RWPE2 (cell line): Measurements from ENCODE around the gene DCTN3.

Source experiments
- ATAC-seq: fragments of 200-7000 bp; cut with Tn5 transposase; 3 replicates; pipeline ENCODE4 v1.9.1; 2021; ENCODE audit warnings: low read depth
- DNase-seq: peaks from one replicate; pipeline ENCODE4 v3.0.0-alpha.2; 2020; ENCODE audit warnings: low spot score
- H3K27ac ChIP-seq: fragments of 450-650 bp; 2 replicates; pipeline ENCODE4 v1.5.1; 2017; ENCODE audit warnings: mild to moderate bottlenecking; ENCODE audit not compliant: poor library complexity, severe bottlenecking
- H3K27me3 ChIP-seq: fragments of 250-450 bp; sonication (Bioruptor Pico); 2 replicates; pipeline ENCODE4 v1.5.1; 2021; ENCODE audit warnings: mild to moderate bottlenecking, moderate library complexity; ENCODE audit not compliant: insufficient read depth, poor library complexity, severe bottlenecking
- H3K36me3 ChIP-seq: fragments of 250-450 bp; sonication (Bioruptor Pico); 2 replicates; pipeline ENCODE4 v1.5.1; 2020; ENCODE audit warnings: low read depth, mild to moderate bottlenecking, moderate library complexity
- H3K4me1 ChIP-seq: fragments of 250-450 bp; sonication (Bioruptor Pico); 2 replicates; pipeline ENCODE4 v1.5.1; 2021; ENCODE audit warnings: mild to moderate bottlenecking, moderate library complexity; ENCODE audit not compliant: insufficient read depth, poor library complexity, severe bottlenecking
- H3K4me3 ChIP-seq: fragments of 250-450 bp; sonication (Bioruptor Pico); 2 replicates; pipeline ENCODE4 v1.5.1; 2021; ENCODE audit warnings: mild to moderate bottlenecking, moderate library complexity; ENCODE audit not compliant: severe bottlenecking
- H3K9me3 ChIP-seq: fragments of 250-450 bp; sonication (Bioruptor Pico); 2 replicates; pipeline ENCODE4 v1.5.1; 2021; ENCODE audit warnings: mild to moderate bottlenecking, moderate library complexity; ENCODE audit not compliant: severe bottlenecking
- CTCF ChIP-seq: fragments of 450-650 bp; IDR thresholded peaks from one replicate; pipeline ENCODE4 v1.5.1; 2017; ENCODE audit warnings: mild to moderate bottlenecking, moderate library complexity; ENCODE audit not compliant: poor library complexity, severe bottlenecking

Gene DCTN3

DNA sequence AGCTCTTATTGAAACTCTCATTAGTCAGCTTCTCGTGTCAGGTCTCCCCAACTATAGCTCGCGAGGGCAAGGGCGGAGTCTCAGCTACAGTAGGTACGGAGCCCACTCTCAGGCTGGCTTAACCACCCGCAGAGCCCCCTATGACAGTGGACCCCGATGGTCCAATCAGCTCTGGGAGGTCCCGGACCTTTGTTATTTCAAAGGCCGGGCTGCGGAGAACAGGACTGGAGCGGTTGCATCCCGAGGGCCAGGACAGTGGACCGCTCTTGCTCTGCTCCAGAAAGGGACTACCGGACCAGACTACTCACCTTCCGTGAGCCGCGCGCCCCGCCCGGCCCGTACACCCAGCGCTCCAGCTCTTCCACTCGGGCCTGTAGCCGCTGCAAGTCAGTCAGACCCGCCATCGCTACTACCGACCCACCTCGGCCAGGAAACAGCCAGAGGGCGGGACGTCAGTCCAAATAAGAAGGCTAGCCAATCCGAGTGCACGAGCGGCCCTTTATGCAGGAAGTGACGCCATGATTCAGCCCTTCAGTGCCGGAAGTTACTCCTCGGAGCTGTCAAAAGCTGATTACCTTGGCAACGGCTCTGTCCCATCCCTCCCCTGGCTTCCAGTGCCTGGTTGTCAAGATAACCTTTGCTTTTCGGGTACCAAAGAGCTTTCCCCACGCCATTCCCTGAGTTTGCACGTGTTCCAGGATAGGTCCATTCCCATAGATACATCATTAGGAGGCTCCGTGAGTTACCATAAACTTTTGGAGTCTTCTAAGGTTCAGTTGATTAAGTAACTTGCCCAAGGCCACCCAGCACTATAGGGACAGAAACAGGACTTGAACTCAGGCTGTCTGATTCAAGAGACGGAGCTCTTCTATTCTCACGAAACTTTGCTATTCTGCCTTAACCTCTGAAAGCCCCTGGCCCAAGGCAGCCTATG lies at the start of gene DCTN3:
TSS of gene DCTN3 (minus strand) at position 435 of the 934 bp plus-strand sequence. CDS start at position 404, 31 bp downstream.
- Histone ChIP-seq H3K27me3 (peaks cover 13% of the 10 kb centered on the region), H3K36me3 (peaks cover 9% of the 10 kb centered on the region), H3K9me3 (no peaks in the 10 kb centered on the region), H3K4me1 (no peaks in the 10 kb centered on the region), H3K4me3 (peak within 1 kb of the TSS; percentile 67), H3K27ac (no peak within 1 kb of the TSS)
- TF ChIP-seq CTCF = no peak
- peak; percentile 97 for ATAC-seq
- DNase-seq = peak; percentile 91

GRCh38 chr9:34665381-34666250 lies 45.3 kb upstream of the DCTN3 start:
- Histone ChIP-seq H3K4me3 (peak overlapping the region; percentile 73), H3K4me1 (peaks cover 10% of the 10 kb centered on the region), H3K36me3 (no peaks in the 10 kb centered on the region), H3K27me3 (no peaks in the 10 kb centered on the region), H3K9me3 (no peaks in the 10 kb centered on the region), H3K27ac (peak overlapping the region; percentile 78)
- TF ChIP-seq CTCF = no peak
- ATAC-seq (peak; percentile 78), DNase-seq (peak; percentile 95)

GRCh38 chr9:34665067-34665380 lies 44.7 kb upstream of the DCTN3 start:
- H3K9me3 ChIP-seq = no peaks in the 10 kb centered on the region
- ATAC-seq (no peak; the same call in 2 of the 3 replicates), DNase-seq (peak; percentile 67)
- no peaks in the 10 kb centered on the region for H3K36me3 ChIP-seq
- peaks cover 10% of the 10 kb centered on the region for H3K4me1 ChIP-seq
- peak overlapping the region; percentile 73 for H3K4me3 ChIP-seq
- H3K27me3 ChIP-seq = no peaks in the 10 kb centered on the region
- H3K27ac ChIP-seq = peak overlapping the region; percentile 78
- no peak for TF ChIP-seq CTCF

DNA sequence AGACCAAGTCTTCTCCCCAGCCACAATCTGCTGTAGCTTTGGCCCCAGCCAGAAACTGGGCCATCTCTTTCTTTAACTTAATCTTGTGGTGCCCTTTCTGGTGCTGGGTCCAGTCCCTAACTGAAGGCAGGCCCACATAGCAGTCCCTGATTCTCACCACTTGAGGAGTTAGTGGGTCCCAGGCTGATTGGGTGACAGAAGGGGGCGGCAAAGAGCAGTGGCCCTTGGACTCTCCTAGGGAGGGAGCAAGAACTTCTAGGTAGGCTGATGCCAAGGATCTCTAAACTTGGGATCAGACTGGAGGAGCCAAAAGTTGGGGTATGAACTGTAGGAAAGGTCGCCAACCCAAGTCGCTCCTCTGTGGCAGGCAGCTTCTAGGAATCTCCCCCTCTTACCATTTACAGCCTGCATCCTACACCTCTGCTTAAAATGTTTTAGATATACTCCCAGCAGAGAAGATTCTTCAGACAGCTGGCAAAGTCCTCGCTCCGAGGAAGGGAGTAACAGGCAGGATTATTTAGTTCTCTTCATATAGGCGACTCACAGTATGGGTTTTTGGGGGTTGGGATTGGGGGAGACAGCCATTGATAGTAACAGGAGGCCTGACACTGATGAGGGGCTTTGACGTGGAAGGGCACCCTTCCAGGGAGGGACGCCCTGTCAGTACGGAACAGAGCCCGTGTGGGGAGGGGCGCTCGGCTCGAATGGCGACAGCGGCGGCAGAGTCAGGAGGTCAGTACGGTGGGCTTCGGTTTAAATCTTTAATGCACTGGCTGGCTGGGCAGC lies 44.2 kb upstream of the DCTN3 start:
- no peaks in the 10 kb centered on the region for H3K36me3 ChIP-seq
- H3K9me3 ChIP-seq = no peaks in the 10 kb centered on the region
- DNase-seq (no peak), ATAC-seq (no peak; the same call in 2 of the 3 replicates)
- H3K4me1 ChIP-seq = peaks cover 10% of the 10 kb centered on the region
- no peaks in the 10 kb centered on the region for H3K27me3 ChIP-seq
- peak overlapping the region; percentile 73 for H3K4me3 ChIP-seq
- peak overlapping the region; percentile 78 for H3K27ac ChIP-seq
- TF ChIP-seq CTCF = peak; percentile 45
